Gastroesophageal sphincter (tissue), 3 donors: Measurements from ENCODE around the gene CAMK1G.

ENCODE experiments used
- POLR2A ChIP-seq, 2 donors: fragments of 450-650 bp; IDR thresholded peaks; one replicate each; pipeline ENCODE4 v1.6.1; 2017; ENCODE audit warnings: antibody characterized with exemption in 2 of 2, mild to moderate bottlenecking in 2 of 2, moderate library complexity in 1 of 2
- POLR2AphosphoS5 ChIP-seq: sonication (generic); formaldehyde crosslinking; IDR thresholded peaks from one replicate; pipeline ENCODE4 v1.6.1; 2017; ENCODE audit warnings: antibody characterized with exemption
- TF ChIP-seq, protein P1 (sequence below), 4 experiments: fragments of 200-600 bp in 2 of 4; fragments of 450-650 bp in 2 of 4; sonication (generic) in 1 of 4; IDR thresholded peaks; one replicate each; pipeline ENCODE4 v1.5.1; 2017 to 2019; ENCODE audit warnings: antibody characterized with exemption in 4 of 4, mild to moderate bottlenecking in 2 of 4, moderate library complexity in 2 of 4

DNA sequence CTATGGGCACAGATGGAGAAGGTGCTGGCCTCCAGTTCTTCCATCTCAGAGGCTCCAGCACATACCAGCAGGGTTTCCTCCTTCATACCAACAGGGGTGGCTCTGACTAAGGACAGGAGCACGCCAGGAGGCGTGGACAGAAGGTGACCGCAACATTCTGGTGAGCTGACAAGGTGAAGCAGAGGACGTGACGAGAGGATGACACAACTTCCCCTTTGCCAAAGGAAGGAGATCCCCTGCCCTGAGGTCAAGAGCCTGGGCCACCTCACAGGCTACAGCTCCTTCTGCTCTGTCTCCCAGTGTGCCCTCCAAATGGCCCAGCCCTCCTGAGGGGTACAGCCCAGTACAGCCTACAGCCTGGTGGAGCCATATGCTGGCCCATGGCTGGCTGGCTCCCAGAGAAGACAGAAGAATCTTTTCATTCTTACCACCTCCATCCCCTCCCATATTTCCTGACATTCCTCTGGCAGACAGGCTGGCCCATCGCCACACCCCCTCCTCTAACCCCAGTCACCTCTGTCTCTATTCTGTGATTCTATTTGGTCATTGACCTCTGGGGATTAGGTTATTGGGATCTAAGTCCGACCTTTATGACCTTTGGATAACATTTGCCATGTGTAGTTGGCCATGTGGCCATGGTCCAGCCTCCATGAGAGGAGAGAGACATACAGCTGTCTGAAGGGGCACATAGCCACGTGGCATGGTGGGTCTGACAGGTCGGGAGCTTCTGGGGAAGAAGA lies 73.8 kb downstream of the CAMK1G start:
- TF ChIP-seq POLR2A (IDR thresholded peaks at IDR 0.05) (no peak), POLR2AphosphoS5 (no peak)
- TF ChIP-seq, protein P1, sequence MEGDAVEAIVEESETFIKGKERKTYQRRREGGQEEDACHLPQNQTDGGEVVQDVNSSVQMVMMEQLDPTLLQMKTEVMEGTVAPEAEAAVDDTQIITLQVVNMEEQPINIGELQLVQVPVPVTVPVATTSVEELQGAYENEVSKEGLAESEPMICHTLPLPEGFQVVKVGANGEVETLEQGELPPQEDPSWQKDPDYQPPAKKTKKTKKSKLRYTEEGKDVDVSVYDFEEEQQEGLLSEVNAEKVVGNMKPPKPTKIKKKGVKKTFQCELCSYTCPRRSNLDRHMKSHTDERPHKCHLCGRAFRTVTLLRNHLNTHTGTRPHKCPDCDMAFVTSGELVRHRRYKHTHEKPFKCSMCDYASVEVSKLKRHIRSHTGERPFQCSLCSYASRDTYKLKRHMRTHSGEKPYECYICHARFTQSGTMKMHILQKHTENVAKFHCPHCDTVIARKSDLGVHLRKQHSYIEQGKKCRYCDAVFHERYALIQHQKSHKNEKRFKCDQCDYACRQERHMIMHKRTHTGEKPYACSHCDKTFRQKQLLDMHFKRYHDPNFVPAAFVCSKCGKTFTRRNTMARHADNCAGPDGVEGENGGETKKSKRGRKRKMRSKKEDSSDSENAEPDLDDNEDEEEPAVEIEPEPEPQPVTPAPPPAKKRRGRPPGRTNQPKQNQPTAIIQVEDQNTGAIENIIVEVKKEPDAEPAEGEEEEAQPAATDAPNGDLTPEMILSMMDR (IDR thresholded peaks at IDR 0.05), result no peak
